DOHH2 (cell line): ENCODE measurements around the gene VSX1.

Source experiments
- CTCF ChIP-seq: fragments of 200-600 bp; sonication (generic); IDR thresholded peaks from one replicate; pipeline ENCODE4 v1.5.1; 2014; ENCODE audit warnings: antibody characterized with exemption, mild to moderate bottlenecking, low read depth, low read length; ENCODE audit not compliant: poor library complexity, severe bottlenecking
- EZH2phosphoT487 ChIP-seq: fragments of 200-600 bp; sonication (generic); IDR thresholded peaks from 2 replicates; pipeline ENCODE4 v1.6.1; 2017; ENCODE audit warnings: borderline replicate concordance, mild to moderate bottlenecking, antibody characterized with exemption, low read length, moderate library complexity, mixed read lengths

GRCh38 chr20:25035921-25036320 lies 46.0 kb downstream of the VSX1 start:
- TF ChIP-seq CTCF (no peak), EZH2phosphoT487 (no peak)
